HCT116 (cell line): Measurements from ENCODE around the gene SLC39A1. TPM values are rescaled to one million over a fixed set of nuclear protein-coding genes. Genes with fewer than 3 reads are reported as not detected.

ENCODE experiments used
- ATAC-seq: fragments of 200-7000 bp; cut with Tn5 transposase; 2 replicates; pipeline ENCODE4 v1.9.1; 2020; ENCODE audit warnings: mild to moderate bottlenecking, moderate library complexity
- BruUV-seq: library from RNA; stranded (reverse); fragments of 400-500 nt; replicated peaks from 2 replicates; lab custom pipeline; 2021; lab: Mats Ljungman, UMichigan
- CTCF ChIA-PET: fragments of 300-600 bp; sonication (Branson Sonifier 250); formaldehyde crosslinking; loops from one replicate; lab custom pipeline; 2021; ENCODE audit warnings: antibody characterized with exemption; lab: Charles Lee
- POLR2A ChIA-PET: fragments of 300-600, 350-600 bp; sonication (Branson Sonifier 250); formaldehyde crosslinking; loops from one replicate; lab custom pipeline; 2021; ENCODE audit warnings: antibody characterized with exemption; lab: Charles Lee
- RAD21 ChIA-PET, 2 experiments: fragments of 300-600 bp; sonication (Branson Sonifier 250); formaldehyde crosslinking; loops; one replicate each; lab custom pipeline; 2023; ENCODE audit warnings: low total read pairs in 2 of 2; ENCODE audit not compliant: uncharacterized antibody in 2 of 2, unreplicated experiment in 2 of 2, low non-redundant PET in 1 of 2; lab: Charles Lee
- DNase-seq: peaks from one replicate; pipeline ENCODE4 v3.0.0-alpha.2; 2010; ENCODE audit warnings: low read depth, low spot score
- H2AFZ ChIP-seq: fragments of 200-600 bp; shearing (Covaris generic), sonication (generic); 2 replicates; pipeline ENCODE4 v1.6.1; 2017; ENCODE audit warnings: low read depth, mixed run types, mixed read lengths, antibody characterized with exemption, low read length; ENCODE audit not compliant: poor library complexity, severe bottlenecking
- H3K27ac ChIP-seq: 2 replicates; pipeline ENCODE4 v1.5.1; 2012; ENCODE audit warnings: low read depth, low read length
- H3K27me3 ChIP-seq: fragments of 200-600 bp; sonication (generic); 2 replicates; pipeline ENCODE4 v1.6.1; 2016; ENCODE audit warnings: mixed run types, low read length, mixed read lengths; ENCODE audit not compliant: insufficient read depth
- H3K36me3 ChIP-seq, 2 experiments: fragments of 200-500 bp in 1 of 2; fragments of 200-600 bp in 1 of 2; sonication (Bioruptor generic) in 1 of 2; sonication (generic) in 1 of 2; 2 replicates each; pipeline versions ENCODE4 v1.5.1 to v1.6.1; 2014 to 2016; ENCODE audit warnings: low read length in 2 of 2, inconsistent platforms in 1 of 2, mixed read lengths in 1 of 2, mixed run types in 1 of 2; ENCODE audit not compliant: insufficient read depth in 2 of 2, control insufficient read depth in 1 of 2
- H3K4me1 ChIP-seq, 2 experiments: fragments of 200-600 bp in 1 of 2; sonication (generic) in 1 of 2; 2 replicates each; pipeline versions ENCODE4 v1.5.1 to v1.6.1; 2012 to 2017; ENCODE audit warnings: low read length in 2 of 2, inconsistent platforms in 1 of 2, mild to moderate bottlenecking in 1 of 2, mixed read lengths in 1 of 2, mixed run types in 1 of 2, moderate library complexity in 1 of 2; ENCODE audit not compliant: insufficient read depth in 2 of 2, control insufficient read depth in 1 of 2
- H3K4me2 ChIP-seq: fragments of 200-600 bp; sonication (generic); 2 replicates; pipeline ENCODE4 v1.6.1; 2017; ENCODE audit warnings: mixed run types, low read length, mixed read lengths
- H3K4me3 ChIP-seq, 2 experiments: fragments of 200-600 bp in 1 of 2; sonication (generic) in 1 of 2; replicated peaks in 1 of 2; 2 replicates each; pipeline ENCODE4 v1.5.1; 2011 to 2016; ENCODE audit warnings: low read length in 2 of 2, control low read depth in 1 of 2, low read depth in 1 of 2, mild to moderate bottlenecking in 1 of 2, mixed read lengths in 1 of 2, mixed run types in 1 of 2
- H3K79me2 ChIP-seq: fragments of 200-600 bp; sonication (generic); 2 replicates; pipeline ENCODE4 v1.6.1; 2017; ENCODE audit warnings: mild to moderate bottlenecking, mixed run types, low read length, moderate library complexity, mixed read lengths; ENCODE audit not compliant: insufficient read depth
- H3K9ac ChIP-seq: fragments of 200-600 bp; sonication (generic); 2 replicates; pipeline ENCODE4 v1.6.1; 2016; ENCODE audit warnings: low read length, mixed read lengths
- H3K9me2 ChIP-seq: fragments of 200-600 bp; sonication (generic), shearing (Covaris generic); 2 replicates; pipeline ENCODE4 v1.6.1; 2017; ENCODE audit warnings: mixed run types, mild to moderate bottlenecking, moderate library complexity; ENCODE audit not compliant: insufficient read depth
- H3K9me3 ChIP-seq, 2 experiments: fragments of 200-500 bp in 1 of 2; fragments of 200-600 bp in 1 of 2; sonication (Bioruptor generic) in 1 of 2; sonication (generic) in 1 of 2; 2 replicates each; pipeline ENCODE4 v1.6.1; 2014 to 2017; ENCODE audit warnings: low read length in 2 of 2, mixed read lengths in 2 of 2, inconsistent platforms in 1 of 2, low read depth in 1 of 2, mild to moderate bottlenecking in 1 of 2, mixed run types in 1 of 2, moderate library complexity in 1 of 2; ENCODE audit not compliant: control insufficient read depth in 1 of 2, insufficient read depth in 1 of 2
- H4K20me1 ChIP-seq: fragments of 200-600 bp; sonication (generic), shearing (Covaris generic); 2 replicates; pipeline ENCODE4 v1.6.1; 2017; ENCODE audit warnings: mixed run types, mild to moderate bottlenecking, moderate library complexity; ENCODE audit not compliant: insufficient read depth
- POLR2A ChIP-seq: IDR thresholded peaks from 2 replicates; pipeline ENCODE4 v1.7.0; 2011; ENCODE audit warnings: borderline replicate concordance; ENCODE audit not compliant: insufficient read depth, insufficient read length; ENCODE audit errors: extremely low read depth
- POLR2AphosphoS5 ChIP-seq: IDR thresholded peaks from 2 replicates; pipeline ENCODE4 v1.6.1; 2011; ENCODE audit warnings: mild to moderate bottlenecking, low read depth, low read length, moderate library complexity
- RAD21 ChIP-seq: IDR thresholded peaks from 2 replicates; pipeline ENCODE4 v1.6.1; 2012; ENCODE audit warnings: low read depth, mild to moderate bottlenecking
- TCF7L2 ChIP-seq: IDR thresholded peaks from 2 replicates; pipeline ENCODE4 v1.7.0; 2011; ENCODE audit warnings: borderline replicate concordance, inconsistent platforms; ENCODE audit not compliant: insufficient read depth, insufficient read length; ENCODE audit errors: extremely low read depth
- YY1 ChIP-seq: IDR thresholded peaks from 2 replicates; pipeline ENCODE4 v1.6.1; 2011; ENCODE audit warnings: low read length, low read depth, moderate library complexity, mild to moderate bottlenecking; ENCODE audit not compliant: insufficient replicate concordance; ENCODE audit errors: extremely low read depth
- intact Hi-C: fragments of 100-400 bp; cut with micrococcal nuclease; formaldehyde crosslinking; loops from 2 replicates; pipeline ENCODE4 v1.10.0; 2022
- total RNA-seq: library from RNA; stranded (reverse); gene quantifications from one replicate; pipeline ENCODE4 v1.2.1, GENCODE V29; 2021; ENCODE audit not compliant: unreplicated experiment
- TF ChIP-seq, protein P1 (sequence below), 3 experiments: fragments of 200-600 bp in 1 of 3; sonication (generic) in 1 of 3; IDR thresholded peaks in 2 of 3; conservative IDR thresholded peaks in 1 of 3; 2 replicates each; pipeline ENCODE4 v1.5.1; 2012 to 2017; ENCODE audit warnings: low read depth in 2 of 3, low read length in 2 of 3, antibody characterized with exemption in 1 of 3, borderline replicate concordance in 1 of 3, control low read depth in 1 of 3, mild to moderate bottlenecking in 1 of 3, mixed read lengths in 1 of 3, mixed run types in 1 of 3, moderate library complexity in 1 of 3; ENCODE audit not compliant: insufficient read depth in 1 of 3

Gene SLC39A1
- total RNA-seq, 1 experiment from 2014 or later, result 51.5 TPM

DNA sequence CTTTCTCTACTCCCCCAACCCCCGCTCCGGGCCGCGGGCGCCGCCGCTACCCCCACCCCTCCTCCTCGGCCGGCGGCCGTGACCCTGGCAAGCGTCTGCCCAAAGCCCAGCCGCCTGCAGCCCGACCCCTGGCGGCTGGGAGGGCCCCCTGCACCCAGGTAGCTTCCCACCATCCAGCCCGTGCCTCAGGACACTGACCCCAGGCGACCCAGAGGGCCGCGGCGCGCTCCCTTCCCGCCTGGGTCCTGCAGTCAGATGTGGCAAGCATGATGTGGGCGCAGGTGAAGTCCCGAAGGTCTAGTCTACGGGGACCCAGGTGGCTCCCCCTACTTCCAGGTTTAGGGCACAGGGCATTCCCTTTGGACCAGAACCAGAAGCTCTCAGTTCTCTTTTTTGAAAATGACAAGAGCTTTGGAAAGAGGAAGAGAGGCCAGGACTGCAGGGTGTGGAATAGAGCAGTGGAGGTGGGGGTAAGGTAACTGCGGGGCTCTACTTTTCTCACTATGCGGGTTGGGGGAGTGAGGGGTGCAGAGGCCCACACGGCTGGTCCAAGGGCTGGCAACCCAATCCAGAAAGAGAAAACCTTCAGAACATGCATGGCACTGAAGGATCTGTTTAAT is 16.6 kb downstream of the SLC39A1 start, which contains the start of gene DENND4B:
DENND4B (minus strand) TSS at position 97 of the 620 bp plus-strand sequence. CDS start 2,344 bp downstream, outside the sequence.
- ATAC-seq, result peak; percentile 89
- RAD21 ChIA-PET, result interaction anchor here in 1 of 2 experiments (0.7 to 1.2 kb wide), 2 partner anchors 24 to 148 kb away, joined by 3 to 4 read pairs; partner anchors contain the start of gene GATAD2B
- Histone ChIP-seq H3K27ac (peak within 1 kb of the TSS; percentile 98), H3K9me3 (no peaks in the 10 kb centered on the region), H4K20me1 (no peaks in the 10 kb centered on the region), H3K36me3 (peaks cover 18% of the 10 kb centered on the region in 2 experiments; a peak in 3 of 4 replicates), H3K9ac (peak within 1 kb of the TSS; percentile 95), H3K9me2 (no peaks in the 10 kb centered on the region), H3K4me1 (peaks cover 6 to 18% of the 10 kb centered on the region in 2 experiments; a peak in 3 of 4 replicates), H3K27me3 (no peaks in the 10 kb centered on the region), H3K79me2 (peaks cover 24% of the 10 kb centered on the region; the same call in 1 of the 2 replicates), H3K4me2 (peak within 1 kb of the TSS; percentile 90), H2AFZ (no peak within 1 kb of the TSS), H3K4me3 (peak within 1 kb of the TSS; percentile 83 to 91)
- CTCF ChIA-PET, result interaction anchor here (0.7 to 1.9 kb wide), 14 partner anchors 8 to 149 kb away, joined by 3 to 14 read pairs (median 4); partner anchors contain the start of genes CREB3L4, CRTC2, JTB and RAB13
- no peak for DNase-seq
- BruUV-seq, result no TSS peak
- peak; percentile 55 for TF ChIP-seq YY1
- peak; percentile 53 for TF ChIP-seq RAD21
- TF ChIP-seq, protein P1, sequence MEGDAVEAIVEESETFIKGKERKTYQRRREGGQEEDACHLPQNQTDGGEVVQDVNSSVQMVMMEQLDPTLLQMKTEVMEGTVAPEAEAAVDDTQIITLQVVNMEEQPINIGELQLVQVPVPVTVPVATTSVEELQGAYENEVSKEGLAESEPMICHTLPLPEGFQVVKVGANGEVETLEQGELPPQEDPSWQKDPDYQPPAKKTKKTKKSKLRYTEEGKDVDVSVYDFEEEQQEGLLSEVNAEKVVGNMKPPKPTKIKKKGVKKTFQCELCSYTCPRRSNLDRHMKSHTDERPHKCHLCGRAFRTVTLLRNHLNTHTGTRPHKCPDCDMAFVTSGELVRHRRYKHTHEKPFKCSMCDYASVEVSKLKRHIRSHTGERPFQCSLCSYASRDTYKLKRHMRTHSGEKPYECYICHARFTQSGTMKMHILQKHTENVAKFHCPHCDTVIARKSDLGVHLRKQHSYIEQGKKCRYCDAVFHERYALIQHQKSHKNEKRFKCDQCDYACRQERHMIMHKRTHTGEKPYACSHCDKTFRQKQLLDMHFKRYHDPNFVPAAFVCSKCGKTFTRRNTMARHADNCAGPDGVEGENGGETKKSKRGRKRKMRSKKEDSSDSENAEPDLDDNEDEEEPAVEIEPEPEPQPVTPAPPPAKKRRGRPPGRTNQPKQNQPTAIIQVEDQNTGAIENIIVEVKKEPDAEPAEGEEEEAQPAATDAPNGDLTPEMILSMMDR (IDR thresholded peaks at IDR 0.05 in 2 of 3, conservative IDR thresholded peaks at IDR 0.05 in 1 of 3; ENCODE audit: borderline replicate concordance in 1 of 3, insufficient read depth in 1 of 3, low read depth in 2 of 3, low read length in 2 of 3), result peak; percentile 69 to 95 (median 81)
- peak; percentile 62 for TF ChIP-seq TCF7L2
- no peak for TF ChIP-seq POLR2A
- TF ChIP-seq POLR2AphosphoS5, result peak; percentile 51; the same call in 1 of the 2 replicates
- intact Hi-C loops, result loop anchor here (1.0 to 2.0 kb wide), 2 partner anchors 40 to 149 kb away; partner anchors contain the start of gene RAB13
- POLR2A ChIA-PET, result interaction anchor here (0.9 to 2.4 kb wide), 4 partner anchors 16 to 24 kb away, joined by 3 to 8 read pairs (median 5); partner anchors contain the start of genes CREB3L4 and GATAD2B
